IPS-NIHi7 (cell line): ENCODE results near the gene EIF4A3.
"Not testable (repeated sequence)": the region's sequence is repeated elsewhere in the genome, so short reads cannot be mapped to it uniquely, and the experiment has no call there.

Experiments used
- DNase-seq: peaks from one replicate; pipeline ENCODE4 v3.0.0; 2012; ENCODE audit warnings: mixed read lengths; ENCODE audit errors: extremely low spot score

Gene EIF4A3

DNA sequence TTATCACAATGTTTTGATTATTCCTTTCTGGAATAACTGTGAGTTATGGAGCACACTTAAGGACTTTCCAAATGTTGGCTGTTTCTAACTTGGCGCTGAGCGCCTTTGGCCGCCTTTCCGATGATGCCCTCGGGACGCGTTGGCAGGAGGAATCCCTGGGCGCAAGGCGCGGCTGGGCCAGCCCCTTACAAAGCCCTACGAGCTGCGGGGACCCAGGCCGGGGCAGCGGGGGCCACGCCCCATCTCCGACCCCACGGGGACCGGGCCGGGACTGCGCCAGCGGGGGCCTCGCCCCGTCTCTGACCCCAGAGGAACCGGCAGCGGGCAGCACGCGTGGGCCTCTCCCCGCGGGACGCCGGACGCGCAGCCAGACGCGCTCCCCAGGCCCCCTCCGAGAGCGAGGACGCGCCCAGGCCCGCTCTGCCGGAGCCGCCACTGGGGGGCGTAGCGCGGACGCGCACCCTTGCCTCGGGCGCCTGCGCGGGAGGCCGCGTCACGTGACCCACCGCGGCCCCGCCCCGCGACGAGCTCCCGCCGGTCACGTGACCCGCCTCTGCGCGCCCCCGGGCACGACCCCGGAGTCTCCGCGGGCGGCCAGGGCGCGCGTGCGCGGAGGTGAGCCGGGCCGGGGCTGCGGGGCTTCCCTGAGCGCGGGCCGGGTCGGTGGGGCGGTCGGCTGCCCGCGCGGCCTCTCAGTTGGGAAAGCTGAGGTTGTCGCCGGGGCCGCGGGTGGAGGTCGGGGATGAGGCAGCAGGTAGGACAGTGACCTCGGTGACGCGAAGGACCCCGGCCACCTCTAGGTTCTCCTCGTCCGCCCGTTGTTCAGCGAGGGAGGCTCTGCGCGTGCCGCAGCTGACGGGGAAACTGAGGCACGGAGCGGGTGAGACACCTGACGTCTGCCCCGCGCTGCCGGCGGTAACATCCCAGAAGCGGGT, 45.6 kb downstream of the EIF4A3 start, which contains the start of gene GAA:
Gene GAA, plus strand, starts transcription at position 571 of the 935 bp plus-strand sequence. CDS start 3,006 bp downstream, outside the sequence.
- peak; percentile 99 for DNase-seq

DNA sequence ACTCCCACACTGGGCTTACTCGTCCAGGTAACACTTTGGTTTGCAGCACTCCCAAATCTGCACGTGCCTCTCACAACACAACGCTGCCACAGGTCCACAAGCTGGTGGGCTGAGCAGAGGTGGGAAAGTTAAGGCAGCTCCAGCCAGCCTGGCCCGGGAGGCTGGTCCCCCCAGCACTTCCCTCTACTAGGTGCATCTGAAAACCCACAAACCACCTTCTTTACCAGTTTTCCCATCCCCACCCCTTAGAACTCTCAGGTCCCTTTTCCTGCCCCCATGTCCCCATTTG, 46.9 kb downstream of the EIF4A3 start:
- DNase-seq, result no peak

DNA sequence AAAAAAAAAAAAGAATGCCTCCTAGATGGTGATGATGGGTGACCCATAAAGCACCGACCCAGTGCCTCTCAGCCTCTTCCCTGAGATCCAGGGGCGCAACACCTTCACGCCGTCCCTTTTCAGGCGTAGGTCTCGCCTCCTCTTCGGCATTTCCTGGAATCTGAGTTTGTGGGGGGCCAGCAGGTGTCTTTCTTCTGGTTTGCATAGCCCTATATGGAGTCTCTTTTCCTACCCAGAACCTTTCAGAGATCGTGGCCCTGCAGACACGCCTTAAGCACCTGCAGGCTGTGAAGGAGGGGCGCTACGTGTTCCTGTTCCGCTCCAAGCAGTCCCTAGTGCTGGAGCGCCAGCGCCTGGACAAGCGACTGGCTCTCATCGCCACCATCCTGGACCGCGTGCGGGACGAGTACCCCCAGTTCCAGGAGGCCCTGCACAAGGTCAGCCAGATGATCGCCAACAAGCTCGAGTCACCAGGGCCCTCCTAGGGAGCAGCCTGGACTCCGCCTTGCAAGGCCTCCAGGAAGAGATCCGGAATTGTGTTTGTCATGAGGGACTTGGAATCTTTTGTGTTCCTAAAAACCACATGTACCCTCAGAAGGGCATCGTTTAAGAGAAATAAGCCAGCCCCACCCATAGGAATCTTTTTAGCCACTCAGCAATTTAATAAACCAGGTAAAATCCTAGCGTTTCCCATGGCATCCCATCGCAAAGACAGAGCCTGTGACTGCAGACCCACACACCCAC, 47.5 kb downstream of the EIF4A3 start:
- no peak for DNase-seq

- DNase-seq, result no peak
These were observed 48.9 kb downstream of the EIF4A3 start for GRCh38 chr17:80097844-80098691.

DNA sequence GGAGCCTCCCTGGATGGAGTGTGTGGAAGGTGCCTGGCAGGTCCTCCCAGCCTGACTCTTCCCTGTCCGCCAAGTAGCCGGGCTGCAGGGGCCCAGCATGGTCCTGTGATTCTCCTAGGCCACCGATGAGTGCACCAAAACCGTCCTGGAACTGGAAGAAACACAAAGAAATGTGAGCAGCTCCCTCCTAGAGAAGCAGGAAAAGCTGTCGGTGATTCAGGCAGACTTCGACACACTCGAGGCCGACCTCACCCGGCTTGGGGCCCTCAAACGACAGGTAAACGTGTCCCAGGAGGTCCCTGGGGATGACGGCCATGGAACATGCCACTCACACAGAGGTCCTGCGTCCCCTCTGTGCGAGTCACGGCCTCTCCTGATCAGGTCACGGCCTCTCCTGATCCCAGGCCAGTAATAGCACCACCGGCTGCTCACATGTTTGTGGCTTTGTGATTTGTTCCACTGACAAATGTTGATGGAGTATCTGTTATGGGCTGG, 49.8 kb downstream of the EIF4A3 start:
- DNase-seq, result no peak

GRCh38 chr17:80096561-80097021, 50.3 kb downstream of the EIF4A3 start:
- no peak for DNase-seq

DNA sequence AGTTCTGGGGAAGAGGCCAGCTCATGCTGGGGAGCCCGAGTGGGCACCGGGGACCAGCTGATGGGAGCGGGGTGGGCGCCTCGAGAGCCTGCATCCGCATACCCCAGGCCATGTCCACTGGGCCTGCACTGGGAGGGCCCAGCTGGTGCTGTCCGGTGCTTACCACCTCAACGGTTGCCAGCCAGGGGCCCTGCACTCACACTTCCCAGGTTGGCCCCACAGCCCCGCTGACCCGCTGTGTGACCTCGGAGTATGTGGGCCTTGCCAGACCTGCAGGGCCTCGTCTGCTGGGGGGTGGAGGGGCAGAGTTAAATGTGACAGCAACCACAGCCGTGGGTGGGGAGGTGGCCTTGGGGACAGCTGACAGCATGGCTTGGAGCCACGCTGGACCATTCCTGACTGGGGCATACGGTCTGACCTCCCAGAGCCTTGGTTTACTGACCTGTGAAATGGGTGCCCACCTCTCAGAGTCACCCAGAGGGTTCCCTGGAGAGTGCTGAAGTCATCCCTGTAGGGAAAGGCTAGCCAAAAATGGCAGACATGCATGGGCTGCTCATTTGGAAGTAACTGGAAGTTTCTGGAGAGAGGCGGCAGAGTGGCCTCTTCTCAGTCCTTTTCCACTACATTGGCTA, 51.0 kb downstream of the EIF4A3 start:
- DNase-seq, result no peak

- DNase-seq, result no peak
These were observed 51.7 kb downstream of the EIF4A3 start for GRCh38 chr17:80095038-80095843.

GRCh38 chr17:80092959-80093358, 54.0 kb downstream of the EIF4A3 start:
- DNase-seq, result no peak

DNA sequence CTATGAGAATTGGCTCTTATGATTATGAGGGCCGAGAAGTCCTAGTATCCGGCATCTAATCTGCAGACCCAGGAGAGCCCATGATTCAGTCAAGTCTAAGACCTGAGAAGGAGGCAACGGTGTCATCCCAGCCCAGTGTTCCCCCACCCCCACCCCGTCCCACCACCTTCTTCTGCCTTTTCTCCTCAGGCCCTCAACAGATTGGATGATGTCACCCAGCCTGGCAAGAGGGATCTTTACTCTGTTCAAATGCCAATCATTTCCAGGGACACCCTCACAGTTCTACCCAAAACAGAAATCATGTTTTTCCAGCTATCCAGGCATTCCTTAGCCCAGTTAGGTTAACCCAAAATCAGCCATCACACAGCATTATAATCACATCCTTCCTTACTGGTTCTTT, 55.6 kb downstream of the EIF4A3 start:
- no peak for DNase-seq

GRCh38 chr17:80090164-80090563, 56.8 kb downstream of the EIF4A3 start:
- DNase-seq, result not testable (repeated sequence)

DNA sequence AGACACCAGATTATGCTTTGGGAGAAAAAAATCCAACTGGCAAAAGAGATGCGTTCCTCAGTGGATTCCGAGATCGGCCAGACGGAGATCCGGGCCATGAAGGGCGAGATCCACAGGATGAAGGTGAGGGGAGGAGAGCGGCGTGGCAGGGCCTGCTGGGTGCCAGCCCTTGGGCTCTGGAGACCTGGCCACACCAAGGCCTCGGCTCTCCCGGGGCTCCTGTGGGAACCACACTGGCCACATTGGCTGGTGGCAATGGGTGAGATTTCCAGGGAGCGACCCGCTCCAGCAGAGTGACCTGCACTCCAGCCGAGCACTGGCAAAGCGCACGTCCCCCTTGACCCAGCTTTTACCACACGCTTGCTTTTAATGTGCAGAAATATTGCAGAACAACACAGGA, 57.2 kb downstream of the EIF4A3 start:
- no peak for DNase-seq

DNA sequence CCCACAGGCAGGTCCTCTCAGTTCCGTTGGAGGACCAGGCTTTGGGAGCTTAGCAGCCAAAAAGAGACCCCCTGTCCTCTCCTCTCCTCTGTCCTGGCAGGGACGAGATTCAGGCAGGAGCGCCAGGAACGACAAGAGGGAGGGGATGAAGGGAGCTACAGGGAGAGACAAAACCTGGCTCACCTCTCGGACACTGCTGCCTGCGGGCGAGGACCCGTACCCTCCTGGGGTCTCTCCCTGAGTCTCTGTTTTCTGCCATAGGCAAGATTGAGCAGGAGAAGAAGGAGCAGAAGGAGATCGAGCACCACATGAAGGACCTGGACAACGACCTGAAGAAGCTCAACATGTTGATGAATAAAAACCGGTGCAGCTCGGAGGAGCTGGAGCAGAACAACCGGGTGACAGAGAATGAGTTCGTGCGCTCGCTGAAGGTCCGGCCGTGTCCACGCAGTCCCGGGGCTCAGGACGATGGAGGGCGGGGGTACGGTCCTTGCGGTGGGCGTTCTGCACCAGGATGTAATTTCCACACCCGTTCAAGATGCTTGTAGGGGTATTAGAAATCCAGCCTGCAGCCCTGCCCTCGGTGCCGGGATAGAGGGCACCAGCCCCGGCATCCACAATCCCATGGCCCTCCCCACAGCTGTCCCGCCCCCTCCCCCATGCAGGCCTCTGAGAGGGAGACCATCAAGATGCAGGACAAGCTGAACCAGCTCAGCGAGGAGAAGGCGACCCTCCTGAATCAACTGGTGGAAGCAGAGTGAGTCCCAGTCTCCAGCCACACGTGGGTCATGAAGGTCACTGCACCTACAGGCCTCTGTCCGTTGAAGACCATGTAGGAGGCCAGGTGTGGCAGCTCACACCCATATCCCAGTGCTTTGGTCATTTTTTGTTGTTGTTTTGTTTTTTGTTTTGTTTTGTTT, 59.3 kb downstream of the EIF4A3 start:
- DNase-seq, result no peak

GRCh38 chr17:80086616-80087015, 60.3 kb downstream of the EIF4A3 start:
- no peak for DNase-seq

GRCh38 chr17:80086081-80086480, 60.8 kb downstream of the EIF4A3 start:
- no peak for DNase-seq

GRCh38 chr17:80084773-80085172, 62.2 kb downstream of the EIF4A3 start:
- DNase-seq, result no peak
